IMR-90 (cell line): ENCODE measurements around the gene B4GALNT1. TPM values are rescaled to one million over a fixed set of nuclear protein-coding genes. Genes with fewer than 3 reads are reported as not detected.

Experiments used
- ATAC-seq: fragments of 200-7000 bp; cut with Tn5 transposase; 2 replicates; pipeline ENCODE4 v1.9.1; 2020; ENCODE audit warnings: low read depth, mild to moderate bottlenecking, moderate library complexity
- BruUV-seq: library from RNA; stranded (reverse); fragments of 400-500 nt; replicated peaks from 2 replicates; lab custom pipeline; 2021; lab: Mats Ljungman, UMichigan
- CTCF ChIA-PET: fragments of 300-600 bp; formaldehyde crosslinking; extraction: SDS; loops from one replicate; lab custom pipeline; 2021; ENCODE audit warnings: antibody characterized with exemption; lab: Yijun Ruan, JAX
- POLR2A ChIA-PET: fragments of 300-600 bp; sonication (Branson Sonifier 250); formaldehyde crosslinking; loops from one replicate; lab custom pipeline; 2022; ENCODE audit warnings: antibody characterized with exemption; ENCODE audit not compliant: unreplicated experiment; lab: Charles Lee
- DNase-seq: peaks from one replicate; pipeline ENCODE4 v3.0.0; 2013
- H2AFZ ChIP-seq: replicated peaks from 2 replicates; pipeline ENCODE3; 2013; ENCODE audit warnings: low read length, mild to moderate bottlenecking; ENCODE audit not compliant: poor library complexity
- H2AK5ac ChIP-seq: 2 replicates; pipeline ENCODE4 v1.6.1; 2013; ENCODE audit warnings: low read depth, low read length, inconsistent platforms
- H2AK9ac ChIP-seq: replicated peaks from 2 replicates; pipeline ENCODE3; 2013; ENCODE audit warnings: mild to moderate bottlenecking, low read depth, low read length, moderate library complexity; ENCODE audit not compliant: poor library complexity
- H2BK120ac ChIP-seq: 2 replicates; pipeline ENCODE4 v1.6.1; 2013; ENCODE audit warnings: low read depth, low read length, inconsistent platforms
- H2BK15ac ChIP-seq: 3 replicates; pipeline ENCODE4 v1.6.1; 2013; ENCODE audit warnings: low read depth, low read length, inconsistent platforms
- H2BK20ac ChIP-seq: 2 replicates; pipeline ENCODE4 v1.6.1; 2013; ENCODE audit warnings: low read depth, mild to moderate bottlenecking, inconsistent platforms, low read length, moderate library complexity
- H2BK5ac ChIP-seq: 2 replicates; pipeline ENCODE4 v1.6.1; 2013; ENCODE audit warnings: mild to moderate bottlenecking, low read depth, low read length, inconsistent platforms; ENCODE audit not compliant: poor library complexity, severe bottlenecking
- H3K14ac ChIP-seq: replicated peaks from 2 replicates; pipeline ENCODE4 v1.6.1; 2013; ENCODE audit warnings: low read depth, low read length, inconsistent platforms
- H3K18ac ChIP-seq: 2 replicates; pipeline ENCODE4 v1.6.1; 2013; ENCODE audit warnings: low read depth, low read length, control low read depth
- H3K23ac ChIP-seq: 2 replicates; pipeline ENCODE4 v1.6.1; 2013; ENCODE audit warnings: low read depth, low read length, inconsistent platforms
- H3K27ac ChIP-seq: 2 replicates; pipeline ENCODE4 v1.5.1; 2013; ENCODE audit warnings: mild to moderate bottlenecking, control low read depth, low read length; ENCODE audit not compliant: insufficient read depth
- H3K27me3 ChIP-seq: 2 replicates; pipeline ENCODE4 v1.6.1; 2013; ENCODE audit warnings: low read length; ENCODE audit not compliant: control insufficient read depth, insufficient read depth
- H3K36me3 ChIP-seq: 2 replicates; pipeline ENCODE4 v1.6.1; 2013; ENCODE audit warnings: low read length, mixed read lengths; ENCODE audit not compliant: control insufficient read depth, insufficient read depth
- H3K4ac ChIP-seq: 2 replicates; pipeline ENCODE4 v1.6.1; 2013; ENCODE audit warnings: low read depth, low read length, inconsistent platforms
- H3K4me1 ChIP-seq: 2 replicates; pipeline ENCODE4 v1.6.1; 2013; ENCODE audit warnings: low read length, mixed read lengths; ENCODE audit not compliant: control insufficient read depth, insufficient read depth
- H3K4me2 ChIP-seq: 2 replicates; pipeline ENCODE4 v1.6.1; 2013; ENCODE audit warnings: low read depth, mild to moderate bottlenecking, control low read depth, low read length, moderate library complexity
- H3K4me3 ChIP-seq: 2 replicates; pipeline ENCODE4 v1.5.1; 2013; ENCODE audit warnings: low read depth, mild to moderate bottlenecking, control low read depth, low read length, moderate library complexity; ENCODE audit not compliant: insufficient read depth
- H3K56ac ChIP-seq: 2 replicates; pipeline ENCODE4 v1.6.1; 2013; ENCODE audit warnings: low read length, inconsistent platforms; ENCODE audit not compliant: insufficient read depth; ENCODE audit errors: extremely low read depth
- H3K79me1 ChIP-seq, 2 experiments: 2 replicates each; pipeline ENCODE4 v1.6.1; 2013; ENCODE audit warnings: low read length in 2 of 2, inconsistent platforms in 1 of 2, low read depth in 1 of 2
- H3K9ac ChIP-seq: 2 replicates; pipeline ENCODE4 v1.6.1; 2013; ENCODE audit warnings: low read depth, low read length, control low read depth
- H3K9me1 ChIP-seq: 2 replicates; pipeline ENCODE4 v1.6.1; 2013; ENCODE audit warnings: low read length, inconsistent platforms; ENCODE audit not compliant: insufficient read depth
- H3K9me3 ChIP-seq: 2 replicates; pipeline ENCODE4 v1.6.1; 2013; ENCODE audit warnings: low read length; ENCODE audit not compliant: control insufficient read depth, insufficient read depth
- H4K20me1 ChIP-seq: 2 replicates; pipeline ENCODE4 v1.6.1; 2013; ENCODE audit warnings: low read length, inconsistent platforms; ENCODE audit not compliant: insufficient read depth
- H4K5ac ChIP-seq: 2 replicates; pipeline ENCODE4 v1.6.1; 2013; ENCODE audit warnings: mild to moderate bottlenecking, low read depth, low read length, control low read depth
- H4K8ac ChIP-seq, 2 experiments: 2 replicates each; pipeline ENCODE4 v1.6.1; 2013; ENCODE audit warnings: low read depth in 2 of 2, low read length in 2 of 2, control low read depth in 1 of 2, inconsistent platforms in 1 of 2
- H4K91ac ChIP-seq: 2 replicates; pipeline ENCODE4 v1.6.1; 2013; ENCODE audit warnings: low read depth, low read length, inconsistent platforms; ENCODE audit not compliant: insufficient read depth
- BHLHE40 ChIP-seq: fragments of 150-350 bp; IDR thresholded peaks from 2 replicates; pipeline ENCODE4 v1.6.1; 2016; ENCODE audit warnings: mild to moderate bottlenecking, low read depth, low read length
- CHD1 ChIP-seq: IDR thresholded peaks from 2 replicates; pipeline ENCODE4 v1.6.1; 2012; ENCODE audit warnings: low read depth, low read length, improper control_type of control experiment
- FOS ChIP-seq: fragments of 150-350 bp; IDR thresholded peaks from 2 replicates; pipeline ENCODE4 v1.6.1; 2016; ENCODE audit warnings: low read depth, low read length
- MAFK ChIP-seq: IDR thresholded peaks from 2 replicates; pipeline ENCODE4 v1.6.1; 2012; ENCODE audit warnings: low read depth, low read length, improper control_type of control experiment
- MXI1 ChIP-seq: IDR thresholded peaks from 2 replicates; pipeline ENCODE4 v1.6.1; 2012; ENCODE audit warnings: low read depth, mild to moderate bottlenecking, low read length, moderate library complexity, borderline replicate concordance
- NFE2L2 ChIP-seq: fragments of 150-350 bp; IDR thresholded peaks from 2 replicates; pipeline ENCODE4 v1.6.1; 2016; ENCODE audit warnings: low read depth, mild to moderate bottlenecking, low read length
- RAD21 ChIP-seq: IDR thresholded peaks from 2 replicates; pipeline ENCODE4 v1.6.1; 2012; ENCODE audit warnings: low read length, improper control_type of control experiment
- RCOR1 ChIP-seq: IDR thresholded peaks from 2 replicates; pipeline ENCODE4 v1.6.1; 2012; ENCODE audit warnings: mild to moderate bottlenecking, low read length, improper control_type of control experiment; ENCODE audit not compliant: insufficient replicate concordance
- RFX5 ChIP-seq: IDR thresholded peaks from 2 replicates; pipeline ENCODE4 v1.8.0; 2012; ENCODE audit warnings: low read depth, mild to moderate bottlenecking, low read length, moderate library complexity
- SMC3 ChIP-seq: fragments of 150-350 bp; IDR thresholded peaks from 2 replicates; pipeline ENCODE4 v1.6.1; 2016; ENCODE audit warnings: low read depth, mild to moderate bottlenecking, antibody characterized with exemption, low read length, moderate library complexity
- WGBS, 2 experiments: methylation state at CpG; one replicate each; pipeline versions ENCODE4 v1.1.5 to v1.1.7; 2013; ENCODE audit warnings: missing lambda C conversion rate in 2 of 2; ENCODE audit not compliant: insufficient read length in 1 of 2; ENCODE audit errors: extremely low coverage in 2 of 2; 5-methylcytosine and 5-hydroxymethylcytosine counted together
- dilution Hi-C: fragments of 300-500 bp; cut with HindIII; formaldehyde crosslinking; loops from one replicate; pipeline ENCODE4 v1.14.3; 2018; ENCODE audit warnings: low sequenced_read_pairs; ENCODE audit not compliant: unreplicated experiment
- in situ Hi-C: fragments of 300-500 bp; cut with MboI; formaldehyde crosslinking; loops from 3 replicates; pipeline ENCODE4 v1.14.3; 2019; ENCODE audit warnings: low sequenced_read_pairs, inconsistent platforms, mixed read lengths
- intact Hi-C: fragments of 100-400 bp; cut with micrococcal nuclease; formaldehyde crosslinking; loops from 2 replicates; pipeline ENCODE4 v1.10.0; 2022
- polyA plus RNA-seq, 3 experiments: library from polyadenylated mRNA; depleted of rRNA; stranded (reverse); fragments of >200 nt; gene quantifications; 2 replicates each; pipeline ENCODE4 v1.2.3, GENCODE V29; 2012; ENCODE audit warnings: low replicate concordance in 1 of 3
- total RNA-seq: library from RNA; depleted of rRNA; stranded (reverse); fragments of >200 nt; gene quantifications from 2 replicates; pipeline ENCODE4 v1.2.3, GENCODE V29; 2012

B4GALNT1 gene
- total and polyA plus RNA-seq, 2 of the 4 experiments (the other 2 are of a cell fraction), result 0.18 to 0.62 TPM

DNA sequence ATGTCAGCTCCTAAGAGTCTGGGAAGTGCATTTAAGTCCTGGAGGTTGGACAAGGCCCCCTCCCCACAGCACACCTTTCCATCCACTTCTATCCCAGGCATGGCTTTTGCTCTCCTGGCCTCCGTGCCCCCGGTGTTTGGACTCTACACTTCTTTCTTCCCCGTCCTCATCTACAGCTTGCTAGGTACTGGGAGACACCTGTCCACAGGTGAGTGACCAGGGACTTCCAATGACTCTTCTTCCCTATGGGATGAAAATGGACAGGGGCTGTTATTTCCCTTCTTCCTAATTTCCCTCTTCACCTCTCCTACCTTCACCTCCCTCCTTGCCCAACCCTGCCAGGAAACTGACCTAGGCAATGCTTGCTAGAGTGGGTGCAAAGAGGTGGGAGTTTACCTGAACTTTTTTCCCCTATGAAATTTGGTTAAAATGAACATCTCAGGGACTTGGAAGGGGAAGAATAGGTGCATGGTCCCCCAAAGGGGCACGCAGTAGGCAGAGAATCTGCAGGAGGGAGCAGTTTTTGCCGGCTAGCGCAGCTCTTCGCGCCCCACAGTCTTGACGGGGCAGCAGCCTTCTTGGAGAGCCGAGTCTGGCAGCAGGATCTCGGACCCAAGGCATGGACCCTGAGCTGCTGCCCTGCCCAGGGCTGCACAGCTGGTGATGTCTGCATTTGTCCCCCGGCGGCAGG is 12.6 kb downstream of the B4GALNT1 start:
- in situ Hi-C loops, result loop anchor here (5.0 kb wide), 1 partner anchor 38 kb away; no protein-coding TSS in a partner anchor
- no TSS peak for BruUV-seq

More for the DNA sequence above, 12.6 kb downstream of the B4GALNT1 start:
- H2AFZ ChIP-seq, result peak overlapping the region; percentile 88
- H3K4ac ChIP-seq, result no peak overlapping the region
- H4K5ac ChIP-seq, result no peak overlapping the region
- no peak overlapping the region for H3K4me2 ChIP-seq
- no peak overlapping the region for H2BK15ac ChIP-seq
- intact Hi-C loops, result loop anchor here (5.0 kb wide), 1 partner anchor 158 kb away; no protein-coding TSS in a partner anchor
- no peak overlapping the region for H2BK5ac ChIP-seq
- H2BK120ac ChIP-seq, result no peak overlapping the region
- TF ChIP-seq BHLHE40 (no peak), FOS (no peak), CHD1 (no peak), SMC3 (no peak), MXI1 (no peak), RFX5 (no peak), MAFK (no peak), RCOR1 (no peak), NFE2L2 (no peak), RAD21 (no peak)
- H4K91ac ChIP-seq, result no peak overlapping the region
- no peaks in the 10 kb centered on the region for H3K9me3 ChIP-seq
- H2AK9ac ChIP-seq, result peak overlapping the region; percentile 24
- ChIA-PET CTCF (interaction anchor here (0.6 to 2.1 kb wide), 4 partner anchors 12 to 37 kb away, joined by 4 to 6 read pairs (median 5); partner anchors contain the start of gene B4GALNT1), POLR2A (no interaction called here)
- H3K4me1 ChIP-seq, result no peaks in the 10 kb centered on the region
- no peak overlapping the region for H3K9ac ChIP-seq
- H3K4me3 ChIP-seq, result no peak overlapping the region
- no peak overlapping the region for H3K23ac ChIP-seq
- H3K27me3 ChIP-seq, result peaks cover 44% of the 10 kb centered on the region
- H3K36me3 ChIP-seq, result peaks cover 16% of the 10 kb centered on the region
- H3K18ac ChIP-seq, result no peak overlapping the region
- H3K27ac ChIP-seq, result no peak overlapping the region
- H2BK20ac ChIP-seq, result no peak overlapping the region
- no peak for ATAC-seq
- no peak for DNase-seq
- no peak overlapping the region for H2AK5ac ChIP-seq
- 30% methylated on average over 10 of the region's 13 CpGs; no CpG with 5 or more reads in 1 of the 2 experiments for WGBS, 2 experiments
- H4K20me1 ChIP-seq, result peaks cover 4% of the 10 kb centered on the region; the same call in 1 of the 2 replicates
- H3K79me1 ChIP-seq, result no peaks in the 10 kb centered on the region
- H3K14ac ChIP-seq, result no peak overlapping the region
- dilution Hi-C loops, result no loop called here
- no peaks in the 10 kb centered on the region for H3K9me1 ChIP-seq
- H4K8ac ChIP-seq, result no peak overlapping the region
- H3K56ac ChIP-seq, result no peak overlapping the region
